GM18873 (cell line): ENCODE results near the gene RAB21.

Experiments
- ATAC-seq: cut with Tn5 transposase; IDR thresholded peaks from one replicate; pipeline ENCODE4 v1.9.1; 2021; ENCODE audit warnings: mild to moderate bottlenecking, moderate library complexity, moderate number of reproducible peaks; ENCODE audit not compliant: unreplicated experiment, low FRiP score

The RAB21 gene

GRCh38 chr12:71754461-71755145 lies at the start of gene RAB21:
RAB21 (plus strand) TSS chr12:71754863; CDS start chr12:71755130, 267 bp downstream.
- peak; percentile 91 for ATAC-seq

- no peak for ATAC-seq
These were observed 49.7 kb upstream of the RAB21 start for GRCh38 chr12:71704920-71705319.

- ATAC-seq = no peak
These were observed 46.0 kb upstream of the RAB21 start for GRCh38 chr12:71708658-71709057.

GRCh38 chr12:71710276-71711125 lies 44.2 kb upstream of the RAB21 start:
- no peak for ATAC-seq

- ATAC-seq = no peak
These were observed 36.1 kb upstream of the RAB21 start for GRCh38 chr12:71718611-71719010.

- no peak for ATAC-seq
These were observed 34.9 kb upstream of the RAB21 start for GRCh38 chr12:71719647-71720370.

- no peak for ATAC-seq
These were observed 32.7 kb upstream of the RAB21 start for GRCh38 chr12:71721783-71722505.

GRCh38 chr12:71725011-71725410 lies 29.7 kb upstream of the RAB21 start:
- ATAC-seq = no peak

- no peak for ATAC-seq
These were observed 28.1 kb upstream of the RAB21 start for GRCh38 chr12:71726548-71726947.

- no peak for ATAC-seq
These were observed 26.7 kb upstream of the RAB21 start for GRCh38 chr12:71727958-71728357.

GRCh38 chr12:71730936-71731335 lies 23.7 kb upstream of the RAB21 start:
- no peak for ATAC-seq

GRCh38 chr12:71731439-71732356 lies 23.0 kb upstream of the RAB21 start:
- ATAC-seq = no peak

- ATAC-seq = no peak
These were observed 22.3 kb upstream of the RAB21 start for GRCh38 chr12:71732357-71732712.

- no peak for ATAC-seq
These were observed 17.5 kb upstream of the RAB21 start for GRCh38 chr12:71737197-71737596.

GRCh38 chr12:71742998-71743397 lies 11.7 kb upstream of the RAB21 start:
- no peak for ATAC-seq

GRCh38 chr12:71744522-71745300 lies 10.0 kb upstream of the RAB21 start:
- ATAC-seq = no peak

GRCh38 chr12:71746974-71747611 lies 7.6 kb upstream of the RAB21 start:
- ATAC-seq = peak; percentile 88
